ENCODE data around the gene GNAI3.

The GNAI3 gene

DNA sequence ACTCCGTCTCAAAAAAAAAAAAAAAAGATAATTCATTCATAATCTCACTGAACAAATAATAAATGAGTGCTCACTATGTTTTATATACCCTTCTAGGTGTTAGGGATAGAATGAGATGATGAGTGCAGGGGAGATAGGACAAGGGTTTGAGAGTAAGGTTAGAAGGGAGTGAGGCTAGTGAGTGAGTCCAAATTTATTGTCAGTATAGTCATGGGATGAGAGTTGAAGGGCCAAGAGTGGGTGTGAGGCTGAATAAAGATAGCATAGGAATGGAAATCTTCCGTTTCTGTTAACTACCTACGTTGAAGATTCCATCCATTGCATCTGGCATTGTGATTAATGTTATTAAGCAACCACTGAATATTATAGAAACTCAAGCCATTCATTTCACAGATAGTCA lies 16.8 kb downstream of the GNAI3 start:
- FAIRE-seq (no peak), DNase-seq (ENCODE audit: insufficient read length, low spot score) (no peak)
- TF ChIP-seq, protein P1, sequence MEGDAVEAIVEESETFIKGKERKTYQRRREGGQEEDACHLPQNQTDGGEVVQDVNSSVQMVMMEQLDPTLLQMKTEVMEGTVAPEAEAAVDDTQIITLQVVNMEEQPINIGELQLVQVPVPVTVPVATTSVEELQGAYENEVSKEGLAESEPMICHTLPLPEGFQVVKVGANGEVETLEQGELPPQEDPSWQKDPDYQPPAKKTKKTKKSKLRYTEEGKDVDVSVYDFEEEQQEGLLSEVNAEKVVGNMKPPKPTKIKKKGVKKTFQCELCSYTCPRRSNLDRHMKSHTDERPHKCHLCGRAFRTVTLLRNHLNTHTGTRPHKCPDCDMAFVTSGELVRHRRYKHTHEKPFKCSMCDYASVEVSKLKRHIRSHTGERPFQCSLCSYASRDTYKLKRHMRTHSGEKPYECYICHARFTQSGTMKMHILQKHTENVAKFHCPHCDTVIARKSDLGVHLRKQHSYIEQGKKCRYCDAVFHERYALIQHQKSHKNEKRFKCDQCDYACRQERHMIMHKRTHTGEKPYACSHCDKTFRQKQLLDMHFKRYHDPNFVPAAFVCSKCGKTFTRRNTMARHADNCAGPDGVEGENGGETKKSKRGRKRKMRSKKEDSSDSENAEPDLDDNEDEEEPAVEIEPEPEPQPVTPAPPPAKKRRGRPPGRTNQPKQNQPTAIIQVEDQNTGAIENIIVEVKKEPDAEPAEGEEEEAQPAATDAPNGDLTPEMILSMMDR (IDR thresholded peaks at IDR 0.05; ENCODE audit: insufficient read depth, missing control alignments), result no peak

DNA sequence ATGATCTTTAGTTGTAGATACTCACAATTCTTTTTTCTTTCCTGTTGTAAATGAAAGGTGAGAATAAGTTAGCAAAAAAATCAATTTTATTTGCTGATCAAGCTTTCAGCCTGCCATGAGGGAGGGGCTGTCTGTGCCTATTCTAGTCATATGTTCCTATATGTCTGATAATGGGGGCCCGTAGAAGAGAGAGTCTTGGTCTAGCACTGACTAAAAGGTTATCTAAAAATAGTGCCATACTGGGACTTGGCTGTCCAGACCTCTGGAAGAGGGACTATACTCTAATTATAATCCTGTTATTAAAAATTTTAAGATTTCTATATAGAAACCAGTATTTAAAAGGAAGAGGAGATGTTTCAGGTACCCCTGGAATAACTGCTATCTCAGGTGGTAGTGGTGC lies 18.6 kb downstream of the GNAI3 start:
- no peak for DNase-seq (ENCODE audit: insufficient read length, low spot score)
- no peak for FAIRE-seq
- TF ChIP-seq, protein P1 (IDR thresholded peaks at IDR 0.05; ENCODE audit: insufficient read depth, missing control alignments), result no peak

DNA sequence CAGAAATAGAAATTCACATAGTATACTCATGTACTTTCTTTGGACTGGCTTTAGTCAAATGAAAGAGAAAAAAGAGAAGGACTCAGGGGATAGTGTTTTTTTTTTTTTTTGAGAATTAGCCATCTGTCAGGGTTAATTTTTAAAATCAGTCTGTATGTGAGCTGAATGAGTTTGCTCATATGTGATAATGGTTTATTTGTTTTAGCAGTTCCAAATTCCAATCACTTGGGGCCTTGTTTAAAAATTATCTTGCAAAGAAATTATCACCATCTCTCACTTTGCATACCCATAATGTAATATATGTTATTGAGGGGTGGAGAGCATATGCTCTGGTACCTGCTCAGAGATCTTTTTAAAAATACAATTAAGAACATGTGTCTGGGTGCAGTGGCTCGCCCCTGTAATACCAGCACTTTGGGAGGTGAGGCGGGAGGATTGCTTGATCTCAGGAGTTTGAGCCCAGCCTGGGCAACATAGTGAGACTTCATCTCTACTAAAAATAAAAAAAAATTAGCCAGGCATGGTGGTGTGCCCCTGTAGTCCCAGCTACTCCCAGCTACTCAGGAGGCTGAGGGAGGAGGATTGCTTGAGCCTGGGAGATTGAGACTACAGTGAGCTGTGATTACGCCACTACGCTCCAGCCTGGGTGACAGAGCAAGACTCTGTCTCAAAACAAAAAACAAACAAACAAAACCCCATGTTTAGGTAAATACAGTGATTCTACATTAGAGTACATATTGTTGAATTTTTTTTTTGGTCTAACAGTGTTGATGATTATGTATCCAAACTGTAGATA lies 19.7 kb downstream of the GNAI3 start:
- DNase-seq (ENCODE audit: insufficient read length, low spot score) (no peak), FAIRE-seq (no peak)
- TF ChIP-seq, protein P1 (IDR thresholded peaks at IDR 0.05; ENCODE audit: insufficient read depth, missing control alignments), result no peak

DNA sequence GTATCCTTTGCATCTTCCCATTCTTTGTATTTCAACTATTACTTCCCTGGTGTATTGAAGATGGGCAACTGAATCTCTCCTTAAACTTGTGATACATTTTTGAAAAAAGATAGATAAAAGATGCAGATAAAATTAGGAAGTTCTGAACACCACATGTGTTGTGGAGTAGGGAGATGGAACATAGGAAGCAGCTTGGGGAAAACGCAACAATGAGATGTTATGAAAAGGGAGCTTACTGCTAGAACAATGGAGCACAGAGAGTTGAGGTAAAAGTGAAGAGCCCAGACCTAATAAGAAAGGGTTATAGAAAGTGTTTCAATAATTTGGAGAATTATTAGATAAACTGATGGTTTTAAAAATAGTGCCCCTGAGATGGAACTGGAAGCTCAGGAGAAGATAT lies 20.9 kb downstream of the GNAI3 start:
- FAIRE-seq (no peak), DNase-seq (ENCODE audit: insufficient read length, low spot score) (no peak)
- TF ChIP-seq, protein P1 (IDR thresholded peaks at IDR 0.05; ENCODE audit: insufficient read depth, missing control alignments), result no peak

DNA sequence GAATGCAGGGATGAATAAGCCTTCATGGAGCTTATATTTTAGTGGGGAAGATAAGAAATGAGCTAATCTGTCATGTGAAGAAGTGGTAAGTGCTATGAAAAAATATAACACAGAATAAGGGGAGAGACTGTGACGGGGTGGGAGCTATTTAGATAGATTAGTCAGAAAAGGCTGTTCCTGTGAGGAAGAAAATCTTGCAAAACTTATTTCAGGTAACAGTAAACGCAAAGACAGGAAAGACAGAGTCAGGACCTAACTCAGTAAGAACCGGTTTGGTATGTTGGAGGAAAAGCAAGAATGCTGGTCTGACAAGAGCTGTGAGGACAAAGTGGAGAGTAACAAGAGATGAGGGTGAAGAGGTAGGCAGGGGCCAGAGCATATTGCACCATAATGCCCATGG lies 22.0 kb downstream of the GNAI3 start:
- FAIRE-seq (no peak), DNase-seq (ENCODE audit: insufficient read length, low spot score) (no peak)
- TF ChIP-seq, protein P1 (IDR thresholded peaks at IDR 0.05; ENCODE audit: insufficient read depth, missing control alignments), result no peak

DNA sequence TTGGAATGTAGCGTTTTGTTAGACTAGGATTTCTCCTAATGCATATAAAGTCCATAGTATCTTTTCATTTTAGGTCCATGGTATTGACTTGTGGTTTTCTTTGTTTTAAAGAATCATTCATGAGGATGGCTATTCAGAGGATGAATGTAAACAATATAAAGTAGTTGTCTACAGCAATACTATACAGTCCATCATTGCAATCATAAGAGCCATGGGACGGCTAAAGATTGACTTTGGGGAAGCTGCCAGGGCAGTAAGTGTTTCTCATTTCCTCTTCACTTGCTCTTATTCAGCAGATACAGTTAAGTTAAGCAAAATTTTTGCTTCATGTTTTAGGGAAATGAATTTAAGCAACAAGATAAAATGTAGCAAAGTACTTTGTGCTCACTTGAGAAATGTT lies 25.4 kb downstream of the GNAI3 start:
- TF ChIP-seq, protein P1 (IDR thresholded peaks at IDR 0.05; ENCODE audit: insufficient read depth, missing control alignments), result no peak
- DNase-seq (ENCODE audit: insufficient read length, low spot score) (no peak), FAIRE-seq (no peak)

DNA sequence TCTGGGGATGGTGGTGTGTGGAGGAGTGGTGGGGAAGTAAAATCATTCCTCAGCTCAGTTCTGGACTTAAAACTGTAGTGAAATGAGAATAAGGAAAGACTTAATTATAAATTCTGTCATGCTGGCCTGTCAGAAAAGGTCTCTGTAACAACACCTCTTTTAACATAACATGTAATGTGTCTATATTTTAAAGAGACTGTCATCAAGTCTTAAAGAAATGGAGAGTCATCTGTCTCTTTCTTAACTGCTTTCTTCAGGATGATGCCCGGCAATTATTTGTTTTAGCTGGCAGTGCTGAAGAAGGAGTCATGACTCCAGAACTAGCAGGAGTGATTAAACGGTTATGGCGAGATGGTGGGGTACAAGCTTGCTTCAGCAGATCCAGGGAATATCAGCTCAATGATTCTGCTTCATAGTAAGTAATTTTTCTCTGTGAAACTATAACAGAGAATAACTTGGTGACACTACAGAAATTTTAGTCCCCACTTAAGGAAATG lies 30.6 kb downstream of the GNAI3 start:
- no peak for DNase-seq (ENCODE audit: insufficient read length, low spot score)
- FAIRE-seq, result no peak
- TF ChIP-seq, protein P1 (IDR thresholded peaks at IDR 0.05; ENCODE audit: insufficient read depth, missing control alignments), result no peak

All from D721Med (cell line).